Measurements from ENCODE around the gene UAP1L1. TPM values are rescaled to one million over a fixed set of nuclear protein-coding genes. Genes with fewer than 3 reads are reported as not detected.

The UAP1L1 gene
- total and polyA plus RNA-seq, 9 of the 15 experiments (the other 6 are each of a cell fraction or from before 2014, with no cell fraction given): 0.20 to 8.6 (median 3.7) TPM

DNA sequence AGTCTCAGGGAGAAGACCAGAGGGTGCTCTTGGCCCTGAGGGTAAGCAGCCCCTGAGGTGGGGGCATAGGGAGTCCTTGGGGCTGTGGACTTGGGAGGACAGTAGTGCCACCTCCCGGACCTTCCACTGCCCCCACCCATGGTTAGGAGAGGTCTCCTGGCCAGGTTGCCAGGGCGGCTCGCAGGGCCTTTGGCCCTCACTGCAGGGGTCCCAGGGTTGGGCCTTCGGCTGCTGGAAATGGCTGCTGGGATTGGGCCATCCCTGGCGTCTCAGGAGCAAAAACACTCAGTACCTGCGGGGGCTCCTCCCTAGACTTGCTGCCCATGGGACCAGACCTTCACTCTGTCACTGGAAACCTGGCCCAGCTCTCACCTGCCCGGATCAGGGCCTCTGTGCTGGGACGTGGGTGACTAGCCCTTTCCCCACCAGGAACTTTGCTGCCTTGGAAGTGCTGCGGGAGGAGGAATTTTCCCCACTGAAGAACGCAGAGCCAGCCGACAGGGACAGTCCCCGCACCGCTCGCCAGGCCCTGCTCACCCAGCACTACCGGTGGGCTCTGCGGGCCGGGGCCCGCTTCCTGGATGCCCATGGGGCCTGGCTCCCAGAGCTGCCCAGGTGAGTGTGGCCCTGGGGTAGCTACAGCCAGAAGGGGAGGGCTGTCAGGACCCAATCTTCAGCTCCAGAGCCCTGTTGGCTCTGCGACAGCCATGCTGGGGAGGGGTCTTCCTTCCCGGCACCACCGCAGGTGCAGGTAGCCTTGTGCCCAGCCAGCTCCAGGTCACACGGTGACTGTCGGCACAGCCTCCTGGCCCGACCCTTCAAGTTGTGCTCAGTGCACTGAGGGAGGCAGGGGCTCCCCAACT lies 3.2 kb downstream of the UAP1L1 start (continued):
- TF ChIP-seq HINFP (tag; conservative IDR thresholded peaks at IDR 0.05; ENCODE audit: low read depth) (no peak), E2F1 (CRISPR knock-in tag; IDR thresholded peaks at IDR 0.05) (no peak), CBX8 (IDR thresholded peaks at IDR 0.05; ENCODE audit: borderline replicate concordance, extremely low read depth, low read depth, low read length, poor library complexity, severe bottlenecking) (no peak), MLX (CRISPR knock-in tag; conservative IDR thresholded peaks at IDR 0.05) (no peak), KLF13 (tag; IDR thresholded peaks at IDR 0.05; ENCODE audit: borderline replicate concordance, low read depth) (no peak), KAT8 (IDR thresholded peaks at IDR 0.05; ENCODE audit: low read depth) (no peak), GTF2E2 (tag; IDR thresholded peaks at IDR 0.05) (no peak), ZNF316 (IDR thresholded peaks at IDR 0.05) (no peak), TGIF2 (CRISPR knock-in tag; IDR thresholded peaks at IDR 0.05) (no peak), RBM15 (IDR thresholded peaks at IDR 0.05; ENCODE audit: insufficient read depth, low read length) (no peak), IFI16 (CRISPR knock-in tag; IDR thresholded peaks at IDR 0.05) (no peak)
- TF ChIP-seq, protein P1, sequence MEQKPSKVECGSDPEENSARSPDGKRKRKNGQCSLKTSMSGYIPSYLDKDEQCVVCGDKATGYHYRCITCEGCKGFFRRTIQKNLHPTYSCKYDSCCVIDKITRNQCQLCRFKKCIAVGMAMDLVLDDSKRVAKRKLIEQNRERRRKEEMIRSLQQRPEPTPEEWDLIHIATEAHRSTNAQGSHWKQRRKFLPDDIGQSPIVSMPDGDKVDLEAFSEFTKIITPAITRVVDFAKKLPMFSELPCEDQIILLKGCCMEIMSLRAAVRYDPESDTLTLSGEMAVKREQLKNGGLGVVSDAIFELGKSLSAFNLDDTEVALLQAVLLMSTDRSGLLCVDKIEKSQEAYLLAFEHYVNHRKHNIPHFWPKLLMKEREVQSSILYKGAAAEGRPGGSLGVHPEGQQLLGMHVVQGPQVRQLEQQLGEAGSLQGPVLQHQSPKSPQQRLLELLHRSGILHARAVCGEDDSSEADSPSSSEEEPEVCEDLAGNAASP (IDR thresholded peaks at IDR 0.05): no peak

All from K562 (cell line).